Fibroblast of skin of right biceps (primary cell): ENCODE measurements around the gene CSRNP3.

Experiments used
- DNase-seq: peaks from one replicate; pipeline ENCODE4 v3.0.0-alpha.2; 2013

The CSRNP3 gene

DNA sequence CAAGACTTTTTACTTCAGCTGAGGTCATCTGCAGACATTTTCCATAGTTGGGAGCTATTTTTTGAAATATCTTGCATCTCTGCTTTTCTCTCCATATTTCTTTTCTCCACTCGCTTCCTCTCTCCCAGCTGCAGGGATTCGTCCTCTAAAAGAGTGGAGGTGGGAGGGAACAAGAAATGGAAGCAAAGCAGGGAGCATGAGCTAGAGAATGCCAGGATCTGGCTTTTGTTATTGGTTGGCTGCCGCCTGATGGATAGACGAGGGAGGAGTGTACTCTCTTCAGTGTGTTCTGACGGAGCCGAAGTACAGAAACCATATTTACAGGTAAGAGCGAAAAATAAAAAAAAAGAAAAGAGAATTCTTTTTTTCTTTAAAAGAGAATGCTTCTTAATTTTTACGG is at the start of gene CSRNP3:
CSRNP3 (plus strand) TSS at position 282 of the 400 bp plus-strand sequence. CDS start 125,368 bp downstream, outside the sequence.
- peak; percentile 83 for DNase-seq

DNA sequence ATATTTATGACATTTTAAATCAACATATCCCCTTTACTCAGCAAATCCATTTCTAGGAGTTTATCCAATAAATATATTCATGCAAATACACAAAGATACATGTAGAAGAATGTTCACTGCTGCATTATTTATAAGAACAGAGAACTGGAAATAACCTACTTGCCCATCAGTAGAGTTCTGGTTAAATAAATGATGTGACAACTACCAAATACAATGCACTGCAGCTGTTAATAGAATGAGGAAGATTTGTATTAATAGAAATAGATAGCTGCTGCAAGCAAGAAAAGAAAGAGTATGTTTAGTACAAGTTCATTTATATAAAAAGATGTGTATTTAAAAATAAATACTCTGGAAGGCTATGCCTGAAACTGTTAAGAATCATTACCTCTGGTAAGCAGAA is 49.3 kb upstream of the CSRNP3 start:
- no peak for DNase-seq

GRCh38 chr2:165423081-165423480 is 46.4 kb upstream of the CSRNP3 start:
- DNase-seq = no peak

DNA sequence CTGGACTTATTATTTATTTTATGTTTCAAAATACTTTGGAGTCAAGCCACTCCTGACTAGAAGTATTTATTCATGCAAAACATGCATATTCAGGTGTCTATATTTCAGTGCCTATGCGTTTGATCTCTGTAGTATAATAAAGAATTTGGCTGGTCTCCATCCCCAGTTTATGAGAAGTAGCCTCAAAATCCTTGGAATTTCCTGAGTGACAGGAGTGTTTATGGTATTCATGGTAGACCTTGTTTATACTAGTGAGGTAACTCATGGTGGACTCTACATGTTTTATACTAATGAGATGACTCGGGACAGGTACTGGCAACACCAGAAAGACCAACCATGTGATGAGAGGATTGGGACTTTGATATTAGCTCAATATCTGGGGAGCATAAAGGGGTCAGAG is 43.9 kb upstream of the CSRNP3 start:
- peak; percentile 8 for DNase-seq

DNA sequence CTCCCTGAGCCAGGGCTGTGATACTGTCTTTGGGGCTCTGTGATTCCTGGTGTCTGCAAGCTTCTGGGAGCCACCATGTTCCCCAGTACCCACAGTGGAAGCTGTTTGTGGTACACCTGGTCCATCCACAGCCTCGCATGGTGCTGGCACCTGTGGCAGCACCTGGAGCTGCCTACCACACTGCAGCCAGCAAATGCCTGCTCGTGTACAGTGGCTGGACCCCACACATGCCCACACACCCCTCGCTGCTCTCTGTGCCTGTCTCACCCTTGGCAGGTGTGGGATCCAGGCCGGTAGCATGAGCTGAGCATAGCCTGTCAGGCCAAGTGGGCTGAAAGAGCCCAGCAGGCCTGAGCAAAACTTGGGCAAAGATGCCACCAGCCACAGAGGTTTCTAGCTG is 41.8 kb upstream of the CSRNP3 start:
- no peak for DNase-seq

DNA sequence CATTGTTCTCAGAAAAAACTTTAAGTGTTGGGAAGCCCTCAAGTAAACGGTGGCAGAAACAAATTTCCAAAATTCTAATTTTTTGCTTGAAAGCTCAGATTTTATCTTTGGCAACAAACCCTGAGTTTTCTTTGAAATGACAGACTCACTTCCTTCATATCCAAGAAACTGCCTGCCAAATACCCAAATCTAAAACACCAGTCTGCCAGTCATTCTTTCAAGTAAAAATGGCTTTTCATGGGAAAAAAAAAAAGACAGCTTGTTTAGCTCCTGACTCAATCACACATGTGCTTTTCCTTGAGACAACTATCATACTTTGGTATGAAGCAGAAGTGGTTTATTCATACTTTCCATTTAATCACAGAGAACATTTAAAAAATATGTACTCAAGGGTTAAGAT is 40.6 kb upstream of the CSRNP3 start:
- DNase-seq = peak; percentile 33

DNA sequence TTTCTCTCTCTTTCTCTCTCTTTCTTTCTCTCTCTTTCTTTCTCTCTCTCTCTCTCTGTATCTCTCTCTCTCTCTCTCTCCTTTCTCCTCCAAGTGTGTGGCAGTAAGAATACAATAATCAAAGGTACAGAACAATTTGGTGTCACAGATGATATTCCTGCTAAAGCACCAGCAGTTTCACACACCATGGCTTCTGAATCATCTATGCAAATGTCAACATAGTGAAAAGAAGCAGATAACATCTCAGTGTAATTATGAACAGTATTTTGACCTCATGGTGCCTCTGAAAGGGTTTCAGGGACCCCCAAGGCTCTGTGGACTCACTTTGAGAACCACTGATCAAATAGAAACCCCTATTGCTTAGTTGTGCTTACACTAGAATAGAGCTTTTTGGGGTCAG is 38.5 kb upstream of the CSRNP3 start:
- no peak for DNase-seq

GRCh38 chr2:165432234-165432966 is 37.1 kb upstream of the CSRNP3 start:
- DNase-seq = no peak

DNA sequence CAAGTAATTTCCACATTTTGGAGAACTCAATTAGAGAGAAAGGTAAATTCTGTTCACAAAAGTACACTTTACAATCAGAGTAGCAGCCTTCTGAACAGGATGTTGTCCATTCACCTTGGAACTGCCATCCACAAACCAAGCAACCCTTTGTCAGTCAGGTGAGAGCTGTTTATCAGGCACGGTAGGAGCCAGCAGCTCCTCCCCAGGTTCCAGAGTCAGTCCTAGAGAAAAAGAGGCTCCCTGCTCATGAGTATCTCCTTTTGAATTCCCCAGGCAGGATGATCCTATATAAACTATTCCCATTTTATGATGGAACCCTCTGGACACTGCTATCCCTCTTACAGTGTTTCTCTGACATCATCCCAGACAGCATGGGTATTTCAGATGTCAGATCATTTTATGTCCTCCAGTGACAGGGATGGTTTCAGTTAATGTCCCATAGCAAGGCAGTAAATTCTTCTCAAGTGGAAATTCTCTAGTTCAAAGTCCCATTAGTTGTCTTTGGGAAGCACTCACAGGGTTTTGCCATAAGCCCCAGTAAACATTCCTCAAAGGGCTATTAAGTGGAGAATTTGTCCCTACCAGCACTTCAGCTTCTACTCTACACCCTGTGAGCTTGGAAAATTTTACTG is 34.5 kb upstream of the CSRNP3 start:
- DNase-seq = no peak

DNA sequence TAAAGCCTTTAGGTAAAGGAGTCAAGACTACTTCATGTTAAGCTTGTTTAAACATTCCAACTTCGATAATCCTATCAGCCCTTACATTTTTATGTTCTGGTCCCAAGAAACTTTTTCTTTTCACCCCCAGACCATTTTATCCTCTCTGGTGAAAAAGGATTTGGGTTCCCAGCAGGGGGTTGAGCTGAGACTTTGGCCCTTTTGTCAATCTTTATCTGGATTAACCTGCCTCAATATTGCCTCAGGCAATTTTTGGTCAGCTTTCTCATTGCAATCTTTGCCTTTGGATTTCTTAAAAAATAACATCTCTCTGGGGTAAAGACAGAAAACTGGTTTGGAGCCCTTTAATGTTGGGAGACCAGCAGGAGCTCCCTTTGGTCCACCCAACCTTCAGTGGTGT is 33.9 kb upstream of the CSRNP3 start:
- DNase-seq = no peak

DNA sequence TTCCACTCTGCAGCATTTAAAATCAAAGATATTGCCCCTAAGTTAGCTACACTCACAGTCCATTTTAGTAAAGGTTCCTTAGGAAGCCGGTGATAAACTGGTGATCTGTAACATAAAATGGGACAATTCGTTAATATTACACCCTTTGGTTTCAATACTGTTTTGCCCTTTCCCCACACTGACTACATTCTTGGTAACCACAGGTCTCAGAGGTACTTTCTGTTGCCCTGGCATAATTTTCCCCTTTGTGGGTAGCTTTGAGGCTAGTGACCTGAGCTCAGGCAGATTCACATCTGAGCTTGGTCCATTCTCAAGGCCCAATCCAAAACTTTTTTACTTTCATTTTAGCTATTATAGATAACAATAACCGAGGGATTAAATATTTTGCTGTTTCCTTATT is 32.9 kb upstream of the CSRNP3 start:
- DNase-seq = no peak

- DNase-seq = peak; percentile 72
Measured at GRCh38 chr2:165440367-165440766, 29.1 kb upstream of the CSRNP3 start.

- DNase-seq = no peak
Measured at GRCh38 chr2:165443511-165443910, 26.0 kb upstream of the CSRNP3 start.

DNA sequence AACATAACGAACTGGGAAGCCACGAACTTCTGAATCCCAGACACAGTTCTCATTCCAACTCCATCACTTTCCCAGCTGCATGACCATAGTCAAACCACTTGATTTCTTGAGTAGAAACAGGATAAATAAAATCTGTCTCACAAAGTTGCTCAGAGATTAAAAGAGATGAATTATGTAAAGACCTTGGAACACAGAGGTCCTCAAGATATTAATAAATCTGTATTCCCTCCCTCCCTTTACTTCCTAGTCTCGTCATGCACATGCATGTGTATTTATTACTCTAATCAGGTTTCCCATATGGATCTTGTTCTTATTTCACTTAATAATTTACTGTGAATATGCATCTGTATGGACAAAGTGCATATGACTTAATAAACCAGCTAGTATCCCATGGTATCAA is 21.1 kb upstream of the CSRNP3 start:
- DNase-seq = no peak

- no peak for DNase-seq
Measured at GRCh38 chr2:165450156-165450555, 19.3 kb upstream of the CSRNP3 start.

- DNase-seq = no peak
Measured at GRCh38 chr2:165452327-165452726, 17.2 kb upstream of the CSRNP3 start.

- no peak for DNase-seq
Measured at GRCh38 chr2:165453561-165454094, 15.9 kb upstream of the CSRNP3 start.

- no peak for DNase-seq
Measured at GRCh38 chr2:165454905-165455304, 14.6 kb upstream of the CSRNP3 start.

GRCh38 chr2:165456027-165456426 is 13.5 kb upstream of the CSRNP3 start:
- DNase-seq = no peak

- DNase-seq = no peak
Measured at GRCh38 chr2:165462443-165462842, 7.1 kb upstream of the CSRNP3 start.

GRCh38 chr2:165466386-165466785 is 3.1 kb upstream of the CSRNP3 start:
- DNase-seq = no peak

GRCh38 chr2:165467921-165468320 is 1.6 kb upstream of the CSRNP3 start:
- no peak for DNase-seq

- DNase-seq = no peak
Measured at GRCh38 chr2:165470361-165470760, 863 bp downstream of the CSRNP3 start.

DNA sequence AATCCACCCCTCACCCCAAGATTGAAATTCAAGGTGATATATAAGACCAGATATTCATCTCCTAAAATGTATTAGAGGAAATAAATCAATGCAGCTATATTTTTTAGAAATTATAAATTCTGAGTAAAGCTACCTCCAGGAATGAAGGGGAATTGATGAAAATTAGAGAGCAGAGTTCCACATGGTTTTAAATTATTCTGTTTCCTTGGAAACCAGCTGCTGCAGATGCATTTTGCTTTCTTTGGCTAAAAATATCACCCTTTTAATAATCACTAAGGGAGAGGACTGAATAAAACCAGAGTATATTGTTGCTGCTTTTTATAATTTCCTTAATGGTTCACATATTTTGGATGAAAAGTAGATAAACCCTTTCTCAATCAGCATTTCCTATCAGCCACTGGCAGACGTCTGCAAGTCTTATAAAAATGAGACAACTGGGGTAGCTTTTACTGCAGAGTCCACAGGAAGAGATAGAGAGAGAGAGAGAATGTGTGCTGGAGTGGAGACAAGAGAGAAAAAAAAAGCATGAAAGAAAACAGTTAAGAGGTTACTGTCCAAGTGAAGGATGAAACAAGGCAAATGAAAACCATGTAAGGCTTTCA is 2.0 kb downstream of the CSRNP3 start:
- no peak for DNase-seq
